ENCODE measurements around the gene TMEM134. TPM values are rescaled to one million over a fixed set of nuclear protein-coding genes. Genes with fewer than 3 reads are reported as not detected.
A peak's percentile ranks its signal among the peaks of the same experiment; 100 is the strongest.

TMEM134 gene
- total and polyA plus RNA-seq, 9 of the 15 experiments (the other 6 are each of a cell fraction or from before 2014, with no cell fraction given), result 0.63 to 48.4 (median 10.7) TPM

GRCh38 chr11:67482827-67483798 is 14.1 kb upstream of the TMEM134 start, which contains the start of gene AIP (continued):
- peak; percentile 16 for TF ChIP-seq NEUROD1 (IDR thresholded peaks at IDR 0.05; ENCODE audit: borderline replicate concordance, low read depth, low read length, partially characterized antibody)
- peak; percentile 84 for TF ChIP-seq POLR2G (IDR thresholded peaks at IDR 0.05; ENCODE audit: low read depth, low read length)
- no peak for TF ChIP-seq ZFP36 (IDR thresholded peaks at IDR 0.05; ENCODE audit: low read depth, low read length, partially characterized antibody)
- TF ChIP-seq ZNF12 (CRISPR knock-in tag; IDR thresholded peaks at IDR 0.05), result no peak; the same call in 1 of the 2 replicates
- peak; percentile 77; the same call in 1 of the 2 replicates for TF ChIP-seq ATF7 (IDR thresholded peaks at IDR 0.05)
- TF ChIP-seq MCM3 (IDR thresholded peaks at IDR 0.05), result no peak
- TF ChIP-seq CHD4 (IDR thresholded peaks at IDR 0.05; ENCODE audit: insufficient read depth, insufficient replicate concordance, low read depth, low read length, poor library complexity, severe bottlenecking), result no peak
- peak; percentile 84 for TF ChIP-seq RBFOX2 (IDR thresholded peaks at IDR 0.05; ENCODE audit: low read depth, low read length)
- no peak for TF ChIP-seq ZNF253 (CRISPR knock-in tag; conservative IDR thresholded peaks at IDR 0.05)
- no peak for TF ChIP-seq EHMT2 (IDR thresholded peaks at IDR 0.05)
- TF ChIP-seq TEAD4 (IDR thresholded peaks at IDR 0.05; ENCODE audit: low read length), result 0 out of 2 replicates have a peak, but pooled peaks have one; percentile 35
- peak; percentile 95; the same call in 1 of the 2 replicates for TF ChIP-seq TEAD4 (CRISPR knock-in tag; IDR thresholded peaks at IDR 0.05; ENCODE audit: borderline replicate concordance)
- no peak for TF ChIP-seq ADNP (tag; IDR thresholded peaks at IDR 0.05)
- TF ChIP-seq ZKSCAN8 (CRISPR knock-in tag; IDR thresholded peaks at IDR 0.05), result no peak
- TF ChIP-seq CSDE1 (IDR thresholded peaks at IDR 0.05), result peak in 1 of 2 experiments; percentile 51; a peak in 1 of 4 replicates
- no peak for TF ChIP-seq MTA2 (IDR thresholded peaks at IDR 0.05; ENCODE audit: low read depth)
- no peak for TF ChIP-seq ZNF764 (CRISPR knock-in tag; IDR thresholded peaks at IDR 0.05; ENCODE audit: low read depth)
- TF ChIP-seq DPF2 (IDR thresholded peaks at IDR 0.05), result no peak
- peak; percentile 97 for TF ChIP-seq ZNF609 (CRISPR knock-in tag; IDR thresholded peaks at IDR 0.05; ENCODE audit: borderline replicate concordance)
- peak; percentile 92 for TF ChIP-seq CBX1 (IDR thresholded peaks at IDR 0.05; ENCODE audit: low read depth)

Measured in K562 (cell line).